IMR-90 (cell line): ENCODE data around the gene PCDHA5. TPM values are rescaled to one million over a fixed set of nuclear protein-coding genes. Genes with fewer than 3 reads are reported as not detected.
"Not testable (repeated sequence)": the region's sequence is repeated elsewhere in the genome, so short reads cannot be mapped to it uniquely, and the experiment has no call there.

Experiments used
- ATAC-seq: fragments of 200-7000 bp; cut with Tn5 transposase; 2 replicates; pipeline ENCODE4 v1.9.1; 2020; ENCODE audit warnings: low read depth, mild to moderate bottlenecking, moderate library complexity
- BruUV-seq: library from RNA; stranded (reverse); fragments of 400-500 nt; replicated peaks from 2 replicates; lab custom pipeline; 2021; lab: Mats Ljungman, UMichigan
- CTCF ChIA-PET: fragments of 300-600 bp; formaldehyde crosslinking; extraction: SDS; loops from one replicate; lab custom pipeline; 2021; ENCODE audit warnings: antibody characterized with exemption; lab: Yijun Ruan, JAX
- POLR2A ChIA-PET: fragments of 300-600 bp; sonication (Branson Sonifier 250); formaldehyde crosslinking; loops from one replicate; lab custom pipeline; 2022; ENCODE audit warnings: antibody characterized with exemption; ENCODE audit not compliant: unreplicated experiment; lab: Charles Lee
- DNase-seq: peaks from one replicate; pipeline ENCODE4 v3.0.0; 2013
- H2AFZ ChIP-seq: replicated peaks from 2 replicates; pipeline ENCODE3; 2013; ENCODE audit warnings: low read length, mild to moderate bottlenecking; ENCODE audit not compliant: poor library complexity
- H2AK5ac ChIP-seq: 2 replicates; pipeline ENCODE4 v1.6.1; 2013; ENCODE audit warnings: low read depth, low read length, inconsistent platforms
- H2AK9ac ChIP-seq: replicated peaks from 2 replicates; pipeline ENCODE3; 2013; ENCODE audit warnings: mild to moderate bottlenecking, low read depth, low read length, moderate library complexity; ENCODE audit not compliant: poor library complexity
- H2BK120ac ChIP-seq: 2 replicates; pipeline ENCODE4 v1.6.1; 2013; ENCODE audit warnings: low read depth, low read length, inconsistent platforms
- H2BK15ac ChIP-seq: 3 replicates; pipeline ENCODE4 v1.6.1; 2013; ENCODE audit warnings: low read depth, low read length, inconsistent platforms
- H2BK20ac ChIP-seq: 2 replicates; pipeline ENCODE4 v1.6.1; 2013; ENCODE audit warnings: low read depth, mild to moderate bottlenecking, inconsistent platforms, low read length, moderate library complexity
- H2BK5ac ChIP-seq: 2 replicates; pipeline ENCODE4 v1.6.1; 2013; ENCODE audit warnings: mild to moderate bottlenecking, low read depth, low read length, inconsistent platforms; ENCODE audit not compliant: poor library complexity, severe bottlenecking
- H3K14ac ChIP-seq: replicated peaks from 2 replicates; pipeline ENCODE4 v1.6.1; 2013; ENCODE audit warnings: low read depth, low read length, inconsistent platforms
- H3K18ac ChIP-seq: 2 replicates; pipeline ENCODE4 v1.6.1; 2013; ENCODE audit warnings: low read depth, low read length, control low read depth
- H3K23ac ChIP-seq: 2 replicates; pipeline ENCODE4 v1.6.1; 2013; ENCODE audit warnings: low read depth, low read length, inconsistent platforms
- H3K27ac ChIP-seq: 2 replicates; pipeline ENCODE4 v1.5.1; 2013; ENCODE audit warnings: mild to moderate bottlenecking, control low read depth, low read length; ENCODE audit not compliant: insufficient read depth
- H3K27me3 ChIP-seq: 2 replicates; pipeline ENCODE4 v1.6.1; 2013; ENCODE audit warnings: low read length; ENCODE audit not compliant: control insufficient read depth, insufficient read depth
- H3K36me3 ChIP-seq: 2 replicates; pipeline ENCODE4 v1.6.1; 2013; ENCODE audit warnings: low read length, mixed read lengths; ENCODE audit not compliant: control insufficient read depth, insufficient read depth
- H3K4ac ChIP-seq: 2 replicates; pipeline ENCODE4 v1.6.1; 2013; ENCODE audit warnings: low read depth, low read length, inconsistent platforms
- H3K4me1 ChIP-seq: 2 replicates; pipeline ENCODE4 v1.6.1; 2013; ENCODE audit warnings: low read length, mixed read lengths; ENCODE audit not compliant: control insufficient read depth, insufficient read depth
- H3K4me2 ChIP-seq: 2 replicates; pipeline ENCODE4 v1.6.1; 2013; ENCODE audit warnings: low read depth, mild to moderate bottlenecking, control low read depth, low read length, moderate library complexity
- H3K4me3 ChIP-seq: 2 replicates; pipeline ENCODE4 v1.5.1; 2013; ENCODE audit warnings: low read depth, mild to moderate bottlenecking, control low read depth, low read length, moderate library complexity; ENCODE audit not compliant: insufficient read depth
- H3K56ac ChIP-seq: 2 replicates; pipeline ENCODE4 v1.6.1; 2013; ENCODE audit warnings: low read length, inconsistent platforms; ENCODE audit not compliant: insufficient read depth; ENCODE audit errors: extremely low read depth
- H3K79me1 ChIP-seq, 2 experiments: 2 replicates each; pipeline ENCODE4 v1.6.1; 2013; ENCODE audit warnings: low read length in 2 of 2, inconsistent platforms in 1 of 2, low read depth in 1 of 2
- H3K9ac ChIP-seq: 2 replicates; pipeline ENCODE4 v1.6.1; 2013; ENCODE audit warnings: low read depth, low read length, control low read depth
- H3K9me1 ChIP-seq: 2 replicates; pipeline ENCODE4 v1.6.1; 2013; ENCODE audit warnings: low read length, inconsistent platforms; ENCODE audit not compliant: insufficient read depth
- H3K9me3 ChIP-seq: 2 replicates; pipeline ENCODE4 v1.6.1; 2013; ENCODE audit warnings: low read length; ENCODE audit not compliant: control insufficient read depth, insufficient read depth
- H4K20me1 ChIP-seq: 2 replicates; pipeline ENCODE4 v1.6.1; 2013; ENCODE audit warnings: low read length, inconsistent platforms; ENCODE audit not compliant: insufficient read depth
- H4K5ac ChIP-seq: 2 replicates; pipeline ENCODE4 v1.6.1; 2013; ENCODE audit warnings: mild to moderate bottlenecking, low read depth, low read length, control low read depth
- H4K8ac ChIP-seq, 2 experiments: 2 replicates each; pipeline ENCODE4 v1.6.1; 2013; ENCODE audit warnings: low read depth in 2 of 2, low read length in 2 of 2, control low read depth in 1 of 2, inconsistent platforms in 1 of 2
- H4K91ac ChIP-seq: 2 replicates; pipeline ENCODE4 v1.6.1; 2013; ENCODE audit warnings: low read depth, low read length, inconsistent platforms; ENCODE audit not compliant: insufficient read depth
- WGBS, 2 experiments: methylation state at CpG; one replicate each; pipeline versions ENCODE4 v1.1.5 to v1.1.7; 2013; ENCODE audit warnings: missing lambda C conversion rate in 2 of 2; ENCODE audit not compliant: insufficient read length in 1 of 2; ENCODE audit errors: extremely low coverage in 2 of 2; 5-methylcytosine and 5-hydroxymethylcytosine counted together
- dilution Hi-C: fragments of 300-500 bp; cut with HindIII; formaldehyde crosslinking; loops from one replicate; pipeline ENCODE4 v1.14.3; 2018; ENCODE audit warnings: low sequenced_read_pairs; ENCODE audit not compliant: unreplicated experiment
- in situ Hi-C: fragments of 300-500 bp; cut with MboI; formaldehyde crosslinking; loops from 3 replicates; pipeline ENCODE4 v1.14.3; 2019; ENCODE audit warnings: low sequenced_read_pairs, inconsistent platforms, mixed read lengths
- intact Hi-C: fragments of 100-400 bp; cut with micrococcal nuclease; formaldehyde crosslinking; loops from 2 replicates; pipeline ENCODE4 v1.10.0; 2022
- polyA plus RNA-seq, 3 experiments: library from polyadenylated mRNA; depleted of rRNA; stranded (reverse); fragments of >200 nt; gene quantifications; 2 replicates each; pipeline ENCODE4 v1.2.3, GENCODE V29; 2012; ENCODE audit warnings: low replicate concordance in 1 of 3
- total RNA-seq: library from RNA; depleted of rRNA; stranded (reverse); fragments of >200 nt; gene quantifications from 2 replicates; pipeline ENCODE4 v1.2.3, GENCODE V29; 2012

PCDHA5 gene
- total and polyA plus RNA-seq, 2 of the 4 experiments (the other 2 are of a cell fraction), result not detected

DNA sequence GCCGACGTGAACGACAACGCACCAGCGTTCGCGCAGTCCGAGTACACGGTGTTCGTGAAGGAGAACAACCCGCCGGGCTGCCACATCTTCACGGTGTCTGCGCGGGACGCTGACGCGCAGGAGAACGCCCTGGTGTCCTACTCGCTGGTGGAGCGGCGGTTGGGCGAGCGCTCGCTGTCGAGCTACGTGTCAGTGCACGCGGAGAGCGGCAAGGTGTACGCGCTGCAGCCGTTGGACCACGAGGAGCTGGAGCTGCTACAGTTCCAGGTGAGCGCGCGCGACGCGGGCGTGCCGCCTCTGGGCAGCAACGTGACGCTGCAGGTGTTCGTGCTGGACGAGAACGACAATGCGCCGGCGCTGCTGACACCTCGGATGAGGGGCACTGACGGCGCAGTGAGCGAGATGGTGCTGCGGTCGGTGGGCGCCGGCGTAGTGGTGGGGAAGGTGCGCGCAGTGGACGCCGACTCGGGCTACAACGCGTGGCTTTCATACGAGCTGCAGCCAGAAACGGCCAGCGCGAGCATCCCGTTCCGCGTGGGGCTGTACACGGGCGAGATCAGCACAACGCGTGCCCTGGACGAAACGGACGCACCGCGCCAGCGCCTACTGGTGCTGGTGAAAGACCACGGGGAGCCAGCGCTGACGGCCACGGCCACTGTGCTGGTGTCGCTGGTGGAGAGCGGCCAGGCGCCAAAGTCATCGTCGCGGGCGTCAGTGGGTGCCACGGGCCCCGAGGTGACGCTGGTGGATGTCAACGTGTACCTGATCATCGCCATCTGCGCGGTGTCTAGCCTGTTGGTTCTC is 28.6 kb downstream of the PCDHA5 start:
- H3K79me1 ChIP-seq, intact Hi-C loops: not testable (repeated sequence)

More for the DNA sequence above, 28.6 kb downstream of the PCDHA5 start:
- H4K8ac ChIP-seq, H3K9ac ChIP-seq, H4K5ac ChIP-seq, H3K27ac ChIP-seq, dilution Hi-C loops, H3K4ac ChIP-seq, H3K9me1 ChIP-seq, H3K18ac ChIP-seq, H4K91ac ChIP-seq, BruUV-seq, H3K4me1 ChIP-seq, in situ Hi-C loops, H2AK9ac ChIP-seq, POLR2A ChIA-PET, H3K4me2 ChIP-seq, H2AFZ ChIP-seq, H2BK20ac ChIP-seq, H3K4me3 ChIP-seq, H2AK5ac ChIP-seq, H3K14ac ChIP-seq, H2BK5ac ChIP-seq, H3K56ac ChIP-seq, H3K27me3 ChIP-seq, DNase-seq, H4K20me1 ChIP-seq, H2BK15ac ChIP-seq, H3K23ac ChIP-seq, CTCF ChIA-PET, H2BK120ac ChIP-seq, ATAC-seq, H3K36me3 ChIP-seq: not testable (repeated sequence)
- 46% methylated on average over 75 of the region's 101 CpGs; no CpG with 5 or more reads in 1 of the 2 experiments for WGBS, 2 experiments
- peaks cover 12% of the 10 kb centered on the region for H3K9me3 ChIP-seq
